ENCODE results near the gene GXYLT1. TPM values are rescaled to one million over a fixed set of nuclear protein-coding genes. Genes with fewer than 3 reads are reported as not detected.
"Not testable (repeated sequence)": the region's sequence is repeated elsewhere in the genome, so short reads cannot be mapped to it uniquely, and the experiment has no call there.

The GXYLT1 gene
- polyA plus RNA-seq, 3 donors = 29.0 to 34.4 (median 32.0) TPM

DNA sequence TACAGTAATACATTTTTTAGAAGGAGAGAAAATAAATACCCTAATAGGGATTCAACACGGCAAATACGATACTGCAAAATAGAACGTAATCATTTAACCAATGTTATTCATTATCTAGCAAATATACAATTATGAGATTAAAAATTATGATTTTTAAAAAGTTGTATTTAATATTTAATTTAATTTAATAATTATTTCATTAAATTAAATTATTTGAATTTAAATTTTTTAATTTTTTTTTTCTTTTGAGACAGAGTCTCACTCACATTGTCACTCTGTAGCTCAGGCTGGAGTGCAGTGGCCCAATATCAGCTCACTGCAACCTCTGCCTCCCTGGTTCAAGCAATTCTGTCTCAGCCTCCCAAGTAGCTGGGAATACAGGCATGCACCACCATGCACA lies 42.0 kb downstream of the GXYLT1 start:
- DNase-seq (ENCODE audit: low read depth in 3 of 3, low spot score in 2 of 3) = no peak

DNA sequence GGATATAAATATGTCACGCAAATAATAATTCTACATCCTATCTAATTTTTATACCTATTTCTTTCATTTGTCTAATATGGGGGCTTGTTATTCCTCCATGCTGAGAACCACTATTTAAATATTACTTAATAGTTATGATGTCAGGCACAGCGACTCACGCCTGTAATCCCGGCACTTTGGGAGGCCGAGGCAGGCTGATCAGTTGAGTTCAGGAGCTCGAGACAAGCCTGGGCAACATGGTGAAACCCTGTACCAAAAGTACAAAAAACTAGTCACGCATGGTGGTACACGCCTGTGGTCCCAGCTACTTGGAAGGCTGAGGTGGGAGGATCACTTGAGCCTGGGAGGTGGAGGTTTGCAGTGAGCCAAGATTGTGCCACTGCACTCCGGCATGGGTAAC lies 45.2 kb downstream of the GXYLT1 start:
- DNase-seq (ENCODE audit: low read depth in 3 of 3, low spot score in 2 of 3) = no peak

DNA sequence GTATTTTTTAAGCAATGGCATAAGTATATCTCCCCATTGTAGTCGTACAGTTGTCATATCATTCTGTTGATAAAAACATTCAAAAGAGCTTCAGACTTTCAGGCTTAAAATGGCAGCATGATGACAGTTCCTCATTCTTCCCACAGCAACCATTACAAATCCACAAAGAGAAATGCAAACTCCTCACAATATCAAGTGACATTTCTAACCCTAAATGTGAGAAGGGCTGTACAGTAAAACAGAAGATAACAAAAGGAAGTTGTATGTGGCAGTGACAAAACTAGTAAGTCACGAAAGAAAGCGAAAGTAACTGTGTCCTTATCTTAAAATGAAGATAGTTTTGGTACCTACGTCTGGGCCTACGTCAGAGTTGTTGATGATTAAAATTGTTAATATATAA lies 46.7 kb downstream of the GXYLT1 start:
- DNase-seq (ENCODE audit: low read depth in 3 of 3, low spot score in 2 of 3) = no peak

DNA sequence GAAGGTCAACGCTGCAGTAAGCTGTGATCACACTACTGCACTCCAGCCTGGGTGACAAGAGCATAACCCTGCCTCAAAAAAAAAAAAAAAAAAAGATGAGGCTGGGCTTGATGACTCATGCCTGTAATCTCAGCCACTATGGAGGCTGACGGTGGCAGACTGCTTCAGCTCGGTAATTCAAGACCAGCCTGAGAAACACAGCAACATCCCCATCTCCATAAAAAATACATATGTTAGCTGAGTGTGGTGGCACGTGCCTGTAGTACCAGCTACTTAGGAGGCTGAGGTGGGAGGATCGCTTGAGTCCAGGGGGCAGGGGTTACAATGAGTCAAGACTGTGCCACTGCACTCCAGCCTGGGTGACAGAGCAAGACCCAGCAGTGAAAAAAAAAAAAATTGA lies 50.4 kb downstream of the GXYLT1 start:
- DNase-seq (ENCODE audit: low read depth in 3 of 3, low spot score in 2 of 3) = no peak

DNA sequence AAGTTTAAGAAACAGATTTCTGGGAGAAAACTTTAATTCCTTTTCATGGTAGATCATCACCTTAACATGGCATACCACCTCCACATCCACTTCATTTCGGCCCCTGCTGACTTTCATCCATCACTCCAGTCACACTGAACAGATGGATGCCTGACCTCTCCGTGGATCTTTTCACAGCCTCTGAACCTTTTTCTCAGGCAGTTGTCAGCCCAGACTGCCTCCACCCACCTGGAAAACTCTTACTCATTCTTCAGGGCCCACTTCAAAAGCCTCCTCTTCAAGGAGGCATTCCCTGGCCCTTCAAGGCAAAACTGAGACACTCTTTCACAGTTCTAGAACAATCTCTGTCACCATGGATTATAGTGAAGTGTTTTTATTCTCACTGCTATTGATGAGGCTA lies 52.9 kb downstream of the GXYLT1 start:
- DNase-seq (ENCODE audit: low read depth in 3 of 3, low spot score in 2 of 3) = no peak

DNA sequence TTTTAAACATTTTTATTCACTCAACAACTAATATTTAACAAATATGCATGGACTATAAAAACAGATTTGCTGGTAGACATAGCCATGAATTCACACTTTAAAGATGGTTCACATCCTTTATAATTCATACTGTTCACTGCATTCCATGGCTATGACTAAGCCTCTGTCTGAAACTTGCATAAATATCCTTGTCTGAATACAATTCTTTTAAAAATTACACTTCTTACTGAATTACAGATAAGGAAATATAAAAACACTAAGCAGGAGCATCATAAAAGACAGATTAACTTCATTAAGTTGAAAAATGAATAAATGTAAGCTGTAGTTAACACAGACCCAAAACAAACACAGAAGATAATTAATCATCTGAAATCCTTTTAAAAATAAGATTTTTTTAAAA lies 53.8 kb downstream of the GXYLT1 start:
- no peak for DNase-seq (ENCODE audit: low read depth in 3 of 3, low spot score in 2 of 3)

DNA sequence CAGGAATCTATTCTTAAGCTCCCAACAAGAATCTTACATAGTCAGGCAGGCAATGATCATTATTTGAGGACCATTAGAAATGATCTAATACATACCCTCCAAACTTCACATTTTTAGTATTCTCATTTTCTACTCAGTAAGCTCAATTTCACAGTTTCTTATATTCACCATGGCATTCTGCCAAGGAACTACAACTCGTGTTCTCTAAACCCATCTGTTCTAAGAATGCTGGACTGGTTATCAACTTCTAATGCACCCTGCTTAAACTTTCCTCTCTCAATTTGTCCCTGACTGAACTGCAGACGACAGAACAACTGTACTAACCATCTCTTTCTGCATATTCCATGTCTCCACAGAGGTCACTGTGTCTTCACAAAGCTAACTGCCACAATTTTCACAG lies 58.6 kb downstream of the GXYLT1 start:
- DNase-seq (ENCODE audit: low read depth in 3 of 3, low spot score in 2 of 3) = no peak

DNA sequence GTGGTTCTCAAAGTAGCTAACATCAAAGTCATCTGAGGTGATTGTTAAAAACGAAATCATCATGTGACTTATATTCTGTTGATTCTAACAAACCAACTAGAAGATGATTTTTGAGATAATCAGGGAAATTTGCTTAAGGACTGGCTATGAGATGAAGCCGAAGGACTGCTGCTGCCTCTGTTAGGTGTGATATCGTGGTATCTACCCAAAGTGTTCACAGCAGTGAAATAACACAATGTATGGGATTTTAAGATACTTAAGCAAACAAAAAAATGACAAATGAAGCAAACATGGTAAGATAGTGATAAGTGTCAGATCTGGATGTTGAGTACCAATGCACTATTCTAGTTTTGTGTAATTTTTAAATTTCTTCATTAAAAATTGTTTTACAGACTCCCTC lies 59.1 kb downstream of the GXYLT1 start:
- DNase-seq (ENCODE audit: low read depth in 3 of 3, low spot score in 2 of 3) = no peak

DNA sequence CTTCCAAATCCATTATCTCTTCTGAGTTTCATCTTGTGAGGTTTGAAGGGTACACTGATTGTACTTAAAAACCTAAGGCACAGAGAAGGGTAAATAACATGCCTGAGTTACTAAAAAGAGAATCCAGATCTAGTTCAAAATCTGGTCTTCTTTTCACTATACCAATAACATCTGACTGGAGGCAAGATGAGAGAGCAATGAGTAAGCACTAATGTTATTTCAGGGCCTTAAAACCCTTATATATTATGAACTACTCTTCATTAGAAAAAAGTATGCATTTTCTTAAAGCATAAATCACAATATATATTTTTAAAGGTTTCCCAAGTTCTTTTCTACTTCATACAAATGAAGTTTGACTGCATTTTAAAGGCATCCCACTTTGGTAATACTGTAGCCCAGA lies 60.2 kb downstream of the GXYLT1 start:
- no peak for DNase-seq (ENCODE audit: low read depth in 3 of 3, low spot score in 2 of 3)

DNA sequence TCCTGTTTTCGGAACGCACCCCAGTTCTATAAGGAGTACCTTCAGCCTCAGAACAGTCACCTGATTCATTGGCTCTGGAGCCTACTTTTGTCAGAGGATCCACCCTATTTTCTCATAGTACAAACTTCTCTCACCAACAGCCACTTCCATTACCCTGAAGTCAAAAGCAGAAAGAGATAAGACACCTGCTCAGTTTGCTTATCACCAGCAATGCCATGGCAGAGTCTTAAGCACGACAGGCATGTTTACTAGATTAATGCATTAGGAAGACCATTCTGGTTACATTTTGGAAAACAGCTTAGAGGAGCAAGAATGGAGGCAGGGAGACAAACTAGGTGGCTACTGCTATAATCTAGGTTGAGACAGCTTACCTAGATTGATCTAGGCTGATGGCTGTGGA lies 67.7 kb downstream of the GXYLT1 start:
- no peak for DNase-seq (ENCODE audit: low read depth in 3 of 3, low spot score in 2 of 3)

DNA sequence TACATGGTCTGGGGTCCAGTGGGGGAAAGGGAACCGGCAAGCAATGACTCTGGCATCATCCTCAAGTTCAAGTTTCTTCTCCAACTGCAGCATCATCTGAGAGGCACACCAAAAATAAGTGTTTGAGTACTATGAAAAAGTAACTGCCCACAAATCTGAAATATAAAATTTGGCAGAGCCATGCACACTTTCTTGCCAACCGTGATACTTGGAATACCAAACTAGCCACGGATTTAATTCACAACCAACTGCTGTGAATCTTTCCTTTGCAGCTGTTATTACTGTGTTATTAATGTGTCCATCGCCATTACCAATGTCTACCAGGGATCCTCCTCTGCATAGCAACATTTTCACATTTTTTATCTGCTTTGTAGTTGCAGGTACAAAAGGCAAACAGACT lies 74.6 kb downstream of the GXYLT1 start:
- DNase-seq (ENCODE audit: low read depth in 3 of 3, low spot score in 2 of 3) = no peak

DNA sequence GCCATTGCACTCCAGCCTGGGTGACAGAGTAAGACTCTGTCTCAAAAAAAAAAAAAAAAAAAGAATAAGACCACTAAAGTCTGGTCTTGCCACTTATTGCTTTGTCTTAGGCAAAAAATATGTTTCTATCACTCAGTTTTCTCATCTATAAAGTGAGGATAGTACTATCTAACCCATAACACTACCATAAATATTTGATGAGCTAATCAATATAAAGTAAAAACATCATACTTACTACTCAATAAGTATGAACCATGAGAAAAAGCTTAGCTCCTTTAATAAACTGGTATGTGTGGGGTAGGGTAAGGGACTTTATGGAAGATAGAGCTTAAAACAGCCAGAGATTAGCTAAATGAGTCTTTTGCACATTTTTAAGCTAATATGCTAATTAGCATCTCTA lies 85.5 kb downstream of the GXYLT1 start:
- DNase-seq (ENCODE audit: low read depth in 3 of 3, low spot score in 2 of 3) = no peak

DNA sequence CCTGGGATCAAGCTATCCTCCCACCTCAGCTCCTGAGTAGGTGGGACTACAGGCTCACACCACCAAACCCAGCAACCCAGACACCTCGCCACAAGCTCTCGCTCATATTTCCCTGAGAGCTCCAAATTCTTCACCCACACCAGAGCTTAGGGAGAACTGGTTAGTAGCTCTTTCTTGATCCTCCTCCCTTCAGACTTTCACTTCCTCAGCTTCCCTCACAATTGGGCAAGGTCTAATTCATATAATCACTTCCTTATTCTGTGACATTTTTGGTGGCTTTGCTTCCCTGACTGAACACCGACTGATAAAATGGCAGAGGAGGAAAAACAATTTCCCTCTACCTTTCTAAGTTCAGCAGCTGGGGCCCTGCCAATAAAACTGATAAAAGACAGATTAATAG lies 88.5 kb downstream of the GXYLT1 start:
- DNase-seq (ENCODE audit: low read depth in 3 of 3, low spot score in 2 of 3) = no peak

DNA sequence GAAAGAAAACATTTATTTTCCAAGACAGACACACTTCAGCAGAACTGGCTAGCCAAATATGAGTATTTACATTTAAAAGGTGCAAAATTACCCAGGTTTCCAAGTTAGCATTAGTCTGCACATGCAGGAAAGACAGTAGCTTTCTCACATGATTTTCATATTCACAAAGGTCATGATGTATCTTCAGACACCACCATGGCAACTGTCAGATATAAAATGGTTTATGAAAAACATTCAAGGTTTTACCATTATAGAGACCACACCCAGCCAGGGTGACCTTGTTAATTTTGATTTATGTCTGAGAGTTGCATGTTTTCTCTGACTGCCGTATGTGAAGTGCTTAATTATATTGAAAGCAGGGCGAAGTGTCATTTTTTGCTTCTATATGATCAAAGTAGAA lies 91.2 kb downstream of the GXYLT1 start:
- DNase-seq (ENCODE audit: low read depth in 3 of 3, low spot score in 2 of 3) = no peak

DNA sequence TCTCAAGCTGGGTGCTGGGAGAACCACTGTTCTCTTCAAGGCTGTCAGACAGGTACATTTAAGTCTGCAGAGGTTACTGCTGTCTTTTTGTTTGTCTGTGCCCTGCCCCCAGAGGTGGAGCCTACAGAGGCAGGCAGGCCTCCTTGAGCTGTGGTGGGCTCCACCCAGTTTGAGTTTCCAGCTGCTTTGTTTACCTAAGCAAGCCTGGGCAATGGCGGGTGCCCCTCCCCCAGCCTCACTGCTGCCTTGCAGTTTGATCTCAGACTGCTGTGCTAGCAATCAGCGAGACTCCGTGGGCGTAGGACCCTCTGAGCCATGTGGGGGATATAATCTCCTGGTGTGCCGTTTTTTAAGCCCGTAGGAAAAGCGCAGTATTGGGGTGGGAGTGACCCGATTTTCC lies 95.7 kb downstream of the GXYLT1 start:
- DNase-seq (ENCODE audit: low read depth in 3 of 3, low spot score in 2 of 3) = not testable (repeated sequence)

DNA sequence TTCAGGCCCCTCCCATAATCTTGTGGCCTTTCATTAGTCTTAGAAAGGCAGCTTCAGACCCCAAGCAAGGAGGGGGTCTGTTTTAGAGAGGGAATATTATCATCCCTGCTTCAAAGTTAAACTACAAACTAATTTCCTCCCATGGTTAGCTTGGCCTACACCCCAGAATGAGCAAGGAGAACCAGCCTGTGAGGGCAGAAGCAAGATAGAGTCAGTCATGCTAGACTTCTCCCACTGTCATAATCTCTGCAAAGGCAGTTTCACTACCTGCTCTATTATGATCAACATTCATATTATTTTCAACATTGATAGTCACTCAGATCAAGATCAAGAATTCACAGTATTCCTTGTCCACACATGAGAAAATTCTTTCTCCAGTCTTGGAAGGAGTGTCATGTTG lies 105.1 kb downstream of the GXYLT1 start:
- no peak for DNase-seq (ENCODE audit: low read depth in 3 of 3, low spot score in 2 of 3)

DNA sequence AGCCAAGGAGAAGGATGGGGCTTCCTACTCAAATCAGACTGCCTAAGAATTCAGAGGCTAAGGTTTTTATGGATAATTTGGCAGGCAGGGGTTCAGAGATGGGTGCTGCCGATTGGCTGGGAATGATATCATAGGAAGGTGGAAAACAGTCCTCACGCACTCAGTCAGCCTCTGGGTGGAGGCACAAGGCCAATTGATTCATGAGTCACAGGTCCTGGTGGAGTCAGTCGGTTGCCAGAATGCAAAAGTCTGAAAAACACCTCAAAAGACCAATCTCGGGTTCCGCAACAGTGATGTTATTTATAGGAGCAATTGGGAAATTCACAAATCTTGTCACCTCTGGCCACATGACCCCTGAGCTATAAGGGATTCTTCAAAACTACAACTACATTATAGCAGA lies 105.5 kb downstream of the GXYLT1 start:
- no peak for DNase-seq (ENCODE audit: low read depth in 3 of 3, low spot score in 2 of 3)

DNA sequence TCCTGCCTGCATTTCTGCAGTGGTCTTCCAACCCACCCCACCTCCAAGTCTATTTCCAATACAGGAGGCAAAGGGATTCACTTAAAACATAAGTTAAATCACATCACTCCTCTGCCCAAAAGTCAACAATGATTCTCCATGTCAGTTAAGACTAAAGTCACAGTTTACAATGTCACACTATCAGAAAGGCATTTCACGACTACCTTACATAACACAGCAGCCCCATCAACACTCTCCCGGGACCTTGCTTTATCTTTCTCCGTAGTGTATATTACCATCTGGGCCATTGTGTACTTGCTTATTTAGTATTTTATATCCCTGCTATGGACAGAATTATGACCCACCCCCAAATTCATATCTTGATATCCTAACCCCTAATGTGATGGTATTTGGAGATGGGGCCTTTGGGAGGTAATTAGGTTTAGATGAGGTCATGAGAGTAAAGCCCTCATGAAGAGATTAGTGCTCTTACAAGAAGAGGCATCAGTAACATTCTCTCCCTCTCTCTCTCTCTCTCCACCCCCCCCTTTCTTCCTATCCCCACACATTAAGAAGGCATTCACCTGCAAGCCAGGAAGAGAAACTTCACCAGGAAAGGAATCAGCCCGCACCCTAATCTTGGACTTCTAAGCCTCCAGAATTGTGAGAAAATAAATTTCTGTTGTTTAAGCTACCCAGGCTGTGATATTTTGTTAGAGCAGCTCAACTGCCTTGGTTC lies 112.7 kb downstream of the GXYLT1 start:
- DNase-seq (ENCODE audit: low read depth in 3 of 3, low spot score in 2 of 3) = no peak

Other genes starting within 250 kb of the GXYLT1 start
- 10 to 100 TPM; 25.7 to 31.9 (median 28.2) TPM for gene YAF2, start 93.4 kb upstream of the GXYLT1 start, polyA plus RNA-seq (ENCODE audit: insufficient read length in 3 of 3)
- gene ZCRB1, start 181.2 kb upstream of the GXYLT1 start, polyA plus RNA-seq (ENCODE audit: insufficient read length in 3 of 3) = 100 to 1,000 TPM; 101 to 115 (median 104) TPM
- 10 to 100 TPM; 62.3 to 75.1 (median 73.9) TPM for gene PPHLN1, start 181.3 kb upstream of the GXYLT1 start, polyA plus RNA-seq (ENCODE audit: insufficient read length in 3 of 3)

Data from right renal cortex interstitium (tissue), 3 donors.